Measurements from ENCODE around the gene AKR1C2.
"Not testable (repeated sequence)": the region's sequence is repeated elsewhere in the genome, so short reads cannot be mapped to it uniquely, and the experiment has no call there.

The AKR1C2 gene

DNA sequence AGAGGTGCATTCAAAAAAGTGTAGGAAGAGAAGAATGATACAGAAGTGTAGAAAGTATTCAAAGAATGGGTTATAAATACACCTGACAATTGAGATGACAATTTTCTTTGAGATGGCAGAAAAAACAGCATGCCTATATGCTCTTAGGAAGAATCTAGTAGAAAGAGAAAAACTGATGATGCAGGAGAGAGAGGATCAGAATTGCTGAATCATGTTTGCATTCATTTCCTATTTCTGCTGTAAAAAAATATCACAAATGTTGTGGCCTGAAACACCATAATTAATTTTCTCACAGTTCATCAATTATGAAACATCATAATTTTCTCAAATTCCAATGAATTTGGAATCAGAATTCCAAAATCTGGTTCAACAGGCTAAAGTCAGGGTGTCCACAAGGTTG, 50.3 kb downstream of the AKR1C2 start:
- no peak for DNase-seq

DNA sequence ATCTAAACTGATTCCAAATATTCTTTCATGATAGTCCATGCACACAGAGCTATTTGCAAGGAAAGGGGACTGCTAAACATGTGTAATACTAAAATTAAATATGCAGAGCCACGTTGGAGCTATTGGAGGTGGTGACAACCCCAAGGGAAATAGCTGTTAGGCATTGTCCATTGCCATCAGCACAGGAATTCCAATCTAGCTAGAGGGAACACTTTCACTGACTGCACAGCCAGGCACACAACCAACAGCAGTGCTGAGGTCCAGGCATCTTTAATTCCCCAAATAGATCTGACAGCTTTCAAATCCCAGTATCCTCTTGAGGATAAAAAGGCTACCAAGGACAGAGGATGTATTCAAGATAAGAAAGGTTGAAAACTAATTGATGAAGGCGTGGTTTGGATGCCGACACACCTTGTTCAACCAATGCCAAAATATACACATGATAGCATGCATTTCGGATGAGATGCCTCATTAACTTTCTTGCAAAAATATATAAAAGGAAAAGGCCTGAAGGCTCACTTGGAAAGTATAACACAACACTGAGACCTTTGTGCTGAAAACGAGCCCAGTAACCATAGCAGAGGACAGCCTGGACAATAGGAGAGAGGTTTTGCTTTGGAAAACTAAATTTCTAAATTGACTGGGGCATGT, 52.0 kb downstream of the AKR1C2 start:
- DNase-seq, result not testable (repeated sequence)

DNA sequence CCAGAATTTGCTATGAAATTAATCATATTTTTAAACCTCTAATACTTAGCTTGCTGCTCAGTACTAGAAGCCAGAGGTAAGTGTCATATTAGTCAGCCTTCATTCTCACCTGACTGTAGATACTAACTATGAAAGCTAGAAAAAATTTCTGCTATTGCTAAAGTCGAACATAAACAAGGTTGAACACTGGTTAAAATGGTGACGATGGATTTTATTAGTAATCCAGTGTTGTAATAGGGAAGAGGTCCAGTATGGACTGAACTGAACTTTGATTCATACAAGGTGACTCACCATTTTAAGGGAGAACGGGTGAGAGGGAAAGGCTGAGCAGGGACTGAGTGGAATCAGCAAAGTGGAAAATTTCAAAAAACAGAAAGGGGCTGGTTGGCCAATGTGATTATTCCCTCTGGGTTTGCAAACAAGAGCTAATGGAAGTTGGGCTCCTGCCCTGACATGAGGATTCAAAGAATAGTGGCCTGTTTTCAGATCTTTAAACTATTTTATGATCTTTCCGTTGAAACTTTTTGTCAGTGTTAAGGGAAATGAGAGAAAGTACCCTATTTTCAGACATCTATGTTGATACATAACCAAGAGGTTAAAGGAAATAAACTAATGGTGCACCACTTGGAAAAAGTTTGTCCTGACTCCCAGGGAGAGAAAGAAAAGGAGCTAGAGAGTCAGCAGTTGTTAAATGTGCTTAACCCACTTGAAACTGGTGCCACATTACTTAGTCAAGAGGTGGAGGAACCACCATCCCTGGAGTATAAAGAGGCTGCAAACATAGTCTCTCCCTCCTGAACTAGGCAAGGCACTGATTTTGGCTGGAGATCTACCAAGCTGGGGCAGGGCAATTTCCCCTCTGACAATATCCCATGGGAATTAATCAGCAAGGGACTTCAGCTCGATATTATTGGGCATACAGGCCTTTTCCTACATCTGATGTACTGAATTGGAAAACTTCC, 55.7 kb downstream of the AKR1C2 start:
- DNase-seq, result no peak

DNA sequence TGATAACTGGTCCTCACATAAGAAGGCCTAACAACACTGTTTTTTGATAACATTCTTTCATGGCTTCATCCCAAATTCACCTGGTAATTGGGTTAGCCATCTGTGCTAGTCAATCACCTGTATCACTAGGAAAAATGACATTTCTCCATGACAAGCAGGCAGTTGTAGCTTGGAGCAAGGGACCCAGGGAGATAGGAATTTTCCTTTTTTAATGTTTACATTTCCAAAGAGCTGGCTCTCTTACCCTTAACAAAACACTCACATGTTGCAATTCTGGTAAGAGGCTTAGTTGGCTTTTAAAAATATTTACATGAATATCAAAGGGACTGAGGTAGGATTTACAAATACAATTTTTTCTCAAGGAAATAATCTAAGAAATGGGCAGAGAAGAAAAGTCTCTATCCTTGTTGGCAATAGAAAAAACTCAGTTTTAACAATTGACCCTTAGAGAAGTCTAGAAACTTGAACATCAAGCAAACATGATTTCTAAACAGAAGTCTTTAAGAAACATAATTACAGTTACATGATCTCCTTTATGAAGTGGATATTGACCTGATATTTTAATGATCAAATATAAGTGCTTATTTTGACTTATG, 56.5 kb downstream of the AKR1C2 start:
- no peak for DNase-seq

DNA sequence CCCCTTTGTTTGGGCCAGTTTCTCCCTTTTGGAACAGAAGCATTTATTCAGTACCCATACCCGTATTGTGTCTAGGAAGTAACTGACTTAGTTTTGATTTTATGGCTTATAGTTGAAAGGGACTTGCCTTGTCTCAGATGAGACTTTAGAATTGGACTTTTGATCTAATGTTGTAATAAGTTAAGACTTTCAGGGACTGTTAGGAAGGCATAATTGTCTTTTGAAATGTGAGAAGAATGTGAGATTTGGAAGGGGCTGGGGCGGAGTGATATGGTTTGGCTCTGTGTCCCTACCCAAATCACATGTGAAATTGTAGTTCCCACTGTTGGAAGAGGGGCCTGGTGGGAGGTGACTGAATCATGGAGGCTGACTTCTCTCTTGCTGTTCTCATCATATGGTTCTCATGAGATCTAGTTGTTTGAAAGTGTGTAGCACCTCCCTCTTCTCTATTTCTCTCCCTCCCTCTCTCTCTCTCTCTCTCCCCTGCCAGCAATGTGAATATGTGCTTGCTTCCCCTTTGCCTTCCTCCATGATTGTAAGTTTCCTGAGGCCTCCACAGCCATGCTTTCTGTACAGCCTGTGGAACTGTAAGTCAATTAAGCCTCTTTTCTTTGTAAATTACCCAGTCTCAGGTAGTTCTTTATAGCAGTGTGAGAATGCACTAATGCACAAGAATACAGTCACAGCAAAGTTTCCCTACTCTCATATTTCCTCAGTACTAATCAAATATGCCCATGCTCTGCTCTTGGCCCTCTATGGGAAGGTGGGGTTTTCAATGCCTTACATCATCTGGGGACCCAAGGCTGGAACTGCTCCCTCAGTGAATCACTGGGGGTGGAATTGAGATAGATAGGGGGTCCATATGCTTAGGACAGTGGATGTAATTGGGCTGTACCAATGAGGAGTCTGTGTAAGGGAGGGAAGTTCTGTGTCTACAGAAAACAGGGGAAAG, 57.6 kb downstream of the AKR1C2 start:
- no peak for DNase-seq

DNA sequence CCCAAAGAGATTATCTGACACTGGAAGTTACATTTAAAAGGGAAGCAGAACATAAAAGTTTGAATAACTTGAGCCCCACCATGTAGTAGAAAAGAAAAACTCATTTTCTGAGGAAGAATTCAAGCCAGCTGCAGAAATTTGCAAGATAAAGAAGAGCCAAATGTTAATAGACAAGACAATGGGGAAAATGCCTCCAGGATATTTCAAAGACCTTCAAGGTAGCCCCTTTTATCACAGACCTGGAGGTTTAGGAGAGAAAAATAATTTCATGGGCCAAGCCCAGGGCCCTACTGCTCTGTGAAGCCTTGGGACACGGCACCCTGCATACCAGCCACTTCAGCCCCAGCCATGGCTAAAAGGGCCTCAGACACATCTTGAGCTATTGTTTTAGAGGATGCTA, 58.8 kb downstream of the AKR1C2 start:
- DNase-seq, result no peak

DNA sequence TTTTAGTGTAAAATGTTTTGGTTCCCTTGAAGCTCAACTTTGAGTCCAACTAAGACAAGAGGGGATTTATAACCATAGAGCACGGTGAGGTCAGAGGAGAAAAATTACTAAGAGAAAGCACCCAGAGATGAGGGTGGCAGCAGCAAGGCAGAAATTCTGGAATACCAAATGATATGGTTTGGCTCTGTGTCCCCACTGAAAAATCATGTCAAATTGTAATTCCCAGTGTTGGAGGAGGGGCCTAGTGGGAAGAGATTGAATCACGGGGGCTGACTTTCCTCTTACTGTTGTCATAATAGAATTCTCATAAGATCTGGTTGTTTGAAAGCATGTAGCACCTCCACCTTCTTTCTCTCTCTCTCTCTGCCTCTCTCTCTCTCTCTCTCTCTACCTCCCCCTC, 59.8 kb downstream of the AKR1C2 start:
- DNase-seq, result no peak

DNA sequence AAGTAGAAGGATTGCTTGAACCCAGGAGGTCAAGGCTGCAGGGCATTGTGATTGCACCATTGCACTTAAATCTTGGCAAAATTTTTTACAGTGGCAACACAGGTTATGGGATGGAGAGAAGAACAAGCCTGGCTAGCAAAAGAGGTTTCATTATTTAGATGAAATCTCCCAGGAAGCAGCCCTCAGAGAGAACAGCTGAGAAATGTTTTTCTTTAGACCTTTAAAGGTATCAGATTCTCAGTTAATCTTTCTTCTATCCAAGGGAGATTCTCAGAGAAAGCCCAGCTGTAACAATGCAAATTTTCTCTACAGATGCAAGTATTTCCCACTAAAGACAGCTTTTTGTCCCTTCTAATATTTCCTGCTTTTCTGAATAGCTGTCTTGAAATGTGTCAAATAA, 60.2 kb downstream of the AKR1C2 start:
- DNase-seq, result not testable (repeated sequence)

DNA sequence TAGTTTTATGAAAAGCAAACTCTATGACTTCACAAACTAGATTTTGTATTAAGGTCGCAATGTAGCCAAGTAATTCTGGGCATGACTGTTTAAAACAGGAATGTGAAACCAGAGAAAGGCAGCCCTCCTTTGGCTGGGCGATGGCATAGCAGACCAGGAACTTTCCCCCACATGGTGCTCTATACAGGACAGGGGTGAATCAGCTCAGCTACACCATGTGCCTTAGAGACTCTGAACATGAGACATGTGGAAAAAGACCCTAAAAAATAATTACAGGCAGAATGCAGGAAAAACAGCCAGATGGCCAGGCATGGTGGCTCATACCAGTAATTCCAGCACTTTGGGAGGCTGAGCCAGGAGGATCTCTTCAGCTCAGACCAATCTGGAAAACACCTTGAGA, 60.7 kb downstream of the AKR1C2 start:
- not testable (repeated sequence) for DNase-seq

DNA sequence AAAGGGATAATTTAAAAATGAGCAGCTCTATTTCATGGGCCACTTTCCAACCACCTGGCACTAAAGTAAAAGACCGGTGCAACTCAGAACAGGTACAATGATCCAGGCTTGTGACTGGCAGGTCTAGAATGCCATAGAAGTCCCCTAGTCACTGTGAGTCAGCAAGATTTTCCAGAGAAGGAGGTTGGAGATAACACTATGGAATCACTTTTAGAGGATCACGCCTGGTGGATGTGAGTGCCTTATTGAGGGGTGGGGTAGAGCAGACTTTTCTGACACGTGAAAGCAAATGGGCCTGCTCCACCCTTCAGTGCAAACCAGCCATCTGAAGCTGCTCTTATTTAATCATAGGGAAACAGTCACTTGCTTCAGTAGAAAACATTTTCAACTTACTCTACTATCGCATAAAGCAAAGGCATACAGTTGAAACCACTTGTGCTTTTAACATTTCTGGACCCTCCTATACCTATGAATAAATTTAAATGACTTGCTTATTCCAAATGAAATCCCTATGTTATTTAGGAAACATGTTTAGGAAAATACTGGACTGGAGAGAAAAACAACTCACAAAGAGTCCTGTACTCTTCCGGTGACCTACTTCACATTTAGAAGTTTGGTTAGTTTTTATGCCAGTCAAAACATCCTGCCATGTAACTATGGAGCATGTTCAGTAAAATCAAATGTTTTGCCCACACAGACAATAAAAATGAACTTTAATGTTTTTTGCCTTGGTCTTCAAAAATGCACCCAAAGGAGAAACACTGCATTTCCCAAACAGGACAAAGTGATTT, 61.9 kb downstream of the AKR1C2 start:
- DNase-seq, result no peak

DNA sequence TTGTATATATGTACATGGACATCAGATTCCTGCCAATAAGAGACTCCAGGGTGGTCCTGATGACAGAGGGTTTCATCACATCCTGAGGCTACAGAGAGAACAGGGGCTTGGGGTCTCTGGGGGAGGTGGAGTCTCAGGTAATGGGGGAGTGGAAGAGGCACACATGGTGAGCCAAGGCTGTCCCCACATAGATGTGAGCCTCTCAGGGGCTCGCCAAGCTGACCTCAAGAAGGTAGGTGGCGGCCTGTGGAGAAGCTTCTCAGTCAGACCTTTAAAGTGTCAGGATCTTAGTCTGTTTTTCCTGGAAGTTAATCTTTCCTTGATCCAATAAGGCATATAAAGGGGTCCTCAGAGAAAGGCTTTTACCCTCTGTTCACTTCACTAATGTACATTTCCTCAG, 62.7 kb downstream of the AKR1C2 start:
- DNase-seq, result not testable (repeated sequence)

DNA sequence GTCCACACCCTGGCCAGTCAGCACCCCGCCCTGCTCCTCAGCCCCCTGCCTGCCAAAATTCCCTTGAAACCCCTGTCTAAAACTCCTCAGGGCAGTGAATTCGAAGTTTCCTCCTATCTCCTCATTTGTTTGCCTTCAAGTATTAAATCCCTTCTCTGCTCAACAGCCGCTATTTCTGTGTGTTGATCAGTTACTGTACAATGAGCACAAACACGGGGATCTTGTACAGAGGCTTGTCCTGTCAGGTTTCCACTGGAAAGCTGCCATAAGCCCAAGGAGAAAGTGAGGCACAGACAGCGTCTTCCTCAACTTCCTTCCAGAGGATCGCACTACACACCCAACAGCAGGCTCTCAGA, 63.6 kb downstream of the AKR1C2 start:
- not testable (repeated sequence) for DNase-seq

DNA sequence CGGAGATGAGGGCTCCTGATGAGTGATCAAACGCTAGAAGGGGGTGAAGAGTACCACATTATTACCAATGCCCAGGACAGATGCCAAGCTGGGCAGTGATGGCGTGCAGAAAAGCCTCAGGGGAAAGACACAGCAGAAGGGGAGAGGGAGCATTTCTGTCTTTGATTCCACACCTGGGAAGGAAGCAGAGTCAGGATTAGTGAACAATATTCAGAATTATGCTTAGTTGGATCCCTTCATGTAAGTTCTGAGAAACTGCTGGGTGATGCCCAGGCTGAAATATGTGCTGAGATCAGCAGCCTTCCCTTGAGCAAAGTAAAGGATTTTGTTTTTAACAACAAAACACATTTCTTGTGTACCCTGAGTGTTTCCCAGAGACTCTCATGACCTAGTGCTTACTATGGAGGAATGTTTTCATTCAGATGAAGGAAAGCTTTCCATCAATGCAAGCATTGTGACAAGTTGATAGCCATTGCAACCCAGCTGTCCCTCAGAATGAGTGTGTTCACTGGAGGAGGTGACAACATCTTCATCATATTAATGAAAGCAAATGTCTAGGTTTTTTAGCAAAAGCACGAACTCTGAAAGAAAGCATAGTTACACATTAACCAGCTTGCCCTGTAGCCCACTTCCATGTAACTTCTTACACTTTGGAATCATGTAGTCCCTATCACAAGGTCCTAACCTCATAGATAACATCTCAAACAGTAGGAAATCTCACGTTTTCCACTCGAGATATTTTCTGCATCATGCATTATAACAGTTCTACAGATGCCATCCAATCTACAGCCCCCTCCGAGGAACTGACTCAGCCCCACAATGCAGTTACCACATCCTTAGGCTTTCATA, 64.2 kb downstream of the AKR1C2 start:
- no peak for DNase-seq

All from stimulated activated CD4-positive, alpha-beta T cell treated with anti-CD3 and anti-CD28 coated beads, Interleukin-4, amount 100 ng/mL, for 4 hours (primary cell).